Measurements from ENCODE around the gene XYLT1.

XYLT1 gene

GRCh38 chr16:17437981-17438380 is 32.8 kb downstream of the XYLT1 start:
- H3K4me3 ChIP-seq (ENCODE audit: low read depth, low read length), result no peak overlapping the region
- no peak for TF ChIP-seq CTCF (IDR thresholded peaks at IDR 0.05; ENCODE audit: borderline replicate concordance, insufficient read depth, low read depth, low read length)

GRCh38 chr16:17437127-17437720 is 33.5 kb downstream of the XYLT1 start:
- H3K4me3 ChIP-seq (ENCODE audit: low read depth, low read length), result no peak overlapping the region
- TF ChIP-seq CTCF (IDR thresholded peaks at IDR 0.05; ENCODE audit: borderline replicate concordance, insufficient read depth, low read depth, low read length), result no peak

- TF ChIP-seq CTCF (IDR thresholded peaks at IDR 0.05; ENCODE audit: borderline replicate concordance, insufficient read depth, low read depth, low read length), result no peak
- no peak overlapping the region for H3K4me3 ChIP-seq (ENCODE audit: low read depth, low read length)
These were observed 35.4 kb downstream of the XYLT1 start for GRCh38 chr16:17435318-17435717.

- TF ChIP-seq CTCF (IDR thresholded peaks at IDR 0.05; ENCODE audit: borderline replicate concordance, insufficient read depth, low read depth, low read length), result no peak
- no peak overlapping the region for H3K4me3 ChIP-seq (ENCODE audit: low read depth, low read length)
These were observed 36.9 kb downstream of the XYLT1 start for GRCh38 chr16:17433577-17434451.

GRCh38 chr16:17432901-17433576 is 37.7 kb downstream of the XYLT1 start:
- no peak overlapping the region for H3K4me3 ChIP-seq (ENCODE audit: low read depth, low read length)
- no peak for TF ChIP-seq CTCF (IDR thresholded peaks at IDR 0.05; ENCODE audit: borderline replicate concordance, insufficient read depth, low read depth, low read length)

GRCh38 chr16:17431968-17432625 is 38.7 kb downstream of the XYLT1 start:
- no peak overlapping the region for H3K4me3 ChIP-seq (ENCODE audit: low read depth, low read length)
- no peak for TF ChIP-seq CTCF (IDR thresholded peaks at IDR 0.05; ENCODE audit: borderline replicate concordance, insufficient read depth, low read depth, low read length)

Measured in GM12875 (cell line).